Vagina (tissue), 2 donors: ENCODE measurements around the gene ISCA1. TPM values are rescaled to one million over a fixed set of nuclear protein-coding genes. Genes with fewer than 3 reads are reported as not detected.

Experiments
- DNase-seq, 2 donors: peaks; one replicate each; pipeline ENCODE4 v3.0.0-alpha.2; 2017; ENCODE audit errors: extremely low spot score in 2 of 2
- H3K27ac ChIP-seq: fragments of 200-600 bp; sonication (generic); one replicate; pipeline ENCODE4 v1.5.1; 2019
- H3K27me3 ChIP-seq: fragments of 200-600 bp; sonication (generic); one replicate; pipeline ENCODE4 v1.5.1; 2019
- H3K36me3 ChIP-seq, 2 donors: fragments of 200-600 bp; sonication (generic); one replicate each; pipeline ENCODE4 v1.5.1; 2017 to 2019
- H3K4me1 ChIP-seq: fragments of 200-600 bp; sonication (generic); one replicate; pipeline ENCODE4 v1.5.1; 2019
- H3K4me3 ChIP-seq, 2 donors: fragments of 200-600 bp; sonication (generic); 1 replicate in 1 of 2; 2 replicates in 1 of 2; pipeline ENCODE4 v1.5.1; 2016 to 2019
- H3K9me3 ChIP-seq: fragments of 200-600 bp; sonication (generic); one replicate; pipeline ENCODE4 v1.5.1; 2019
- POLR2A ChIP-seq, 2 donors: fragments of 450-650 bp; IDR thresholded peaks; one replicate each; pipeline ENCODE4 v1.6.1; 2017; ENCODE audit warnings: antibody characterized with exemption in 2 of 2, mild to moderate bottlenecking in 2 of 2, moderate library complexity in 2 of 2
- POLR2AphosphoS5 ChIP-seq, 2 donors: sonication (generic); formaldehyde crosslinking; IDR thresholded peaks; one replicate each; pipeline ENCODE4 v1.9.0; 2017; ENCODE audit warnings: antibody characterized with exemption in 2 of 2, mild to moderate bottlenecking in 2 of 2, low read depth in 1 of 2; ENCODE audit not compliant: insufficient read depth in 1 of 2
- intact Hi-C: fragments of 100-400 bp; cut with DNase I; formaldehyde crosslinking; loops from one replicate; pipeline ENCODE4 v1.15.1; 2023
- total RNA-seq: library from RNA; depleted of rRNA; stranded (reverse); fragments of >200 nt; gene quantifications from one replicate; pipeline ENCODE4 v1.2.3, GENCODE V29; 2016
- TF ChIP-seq, protein P1 (sequence below), 3 experiments: fragments of 450-650 bp in 2 of 3; fragments of 200-600 bp in 1 of 3; sonication (generic) in 1 of 3; IDR thresholded peaks; one replicate each; pipeline ENCODE4 v1.5.1; 2017 to 2019; ENCODE audit warnings: antibody characterized with exemption in 3 of 3, mild to moderate bottlenecking in 2 of 3, moderate library complexity in 2 of 3

ISCA1 gene
- total RNA-seq, 1 donor from 2014 or later, result 20.4 TPM

DNA sequence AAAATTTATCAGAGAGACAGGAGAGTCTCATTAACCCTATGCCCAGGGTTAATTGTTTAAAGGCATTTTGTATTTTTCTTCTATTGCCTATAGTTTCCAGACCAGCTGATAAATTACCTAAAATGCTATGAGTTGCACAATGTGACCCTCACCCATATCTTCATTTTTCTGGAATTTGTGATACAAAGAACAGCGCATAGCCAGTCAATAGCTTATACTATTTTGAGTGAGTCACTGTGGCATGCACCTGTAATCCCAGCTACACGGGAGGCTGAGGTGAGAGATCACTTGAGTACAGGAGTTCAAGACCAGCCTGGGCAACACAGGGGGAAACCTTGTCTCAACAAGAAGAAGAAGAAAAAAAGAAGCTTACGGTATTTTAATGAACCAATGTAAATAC, 25.7 kb downstream of the ISCA1 start:
- no peak for DNase-seq
- no peaks in the 10 kb centered on the region for H3K9me3 ChIP-seq
- intact Hi-C loops, result no loop called here
- H3K4me1 ChIP-seq, result no peaks in the 10 kb centered on the region
- TF ChIP-seq, protein P1, sequence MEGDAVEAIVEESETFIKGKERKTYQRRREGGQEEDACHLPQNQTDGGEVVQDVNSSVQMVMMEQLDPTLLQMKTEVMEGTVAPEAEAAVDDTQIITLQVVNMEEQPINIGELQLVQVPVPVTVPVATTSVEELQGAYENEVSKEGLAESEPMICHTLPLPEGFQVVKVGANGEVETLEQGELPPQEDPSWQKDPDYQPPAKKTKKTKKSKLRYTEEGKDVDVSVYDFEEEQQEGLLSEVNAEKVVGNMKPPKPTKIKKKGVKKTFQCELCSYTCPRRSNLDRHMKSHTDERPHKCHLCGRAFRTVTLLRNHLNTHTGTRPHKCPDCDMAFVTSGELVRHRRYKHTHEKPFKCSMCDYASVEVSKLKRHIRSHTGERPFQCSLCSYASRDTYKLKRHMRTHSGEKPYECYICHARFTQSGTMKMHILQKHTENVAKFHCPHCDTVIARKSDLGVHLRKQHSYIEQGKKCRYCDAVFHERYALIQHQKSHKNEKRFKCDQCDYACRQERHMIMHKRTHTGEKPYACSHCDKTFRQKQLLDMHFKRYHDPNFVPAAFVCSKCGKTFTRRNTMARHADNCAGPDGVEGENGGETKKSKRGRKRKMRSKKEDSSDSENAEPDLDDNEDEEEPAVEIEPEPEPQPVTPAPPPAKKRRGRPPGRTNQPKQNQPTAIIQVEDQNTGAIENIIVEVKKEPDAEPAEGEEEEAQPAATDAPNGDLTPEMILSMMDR (IDR thresholded peaks at IDR 0.05), result no peak
- TF ChIP-seq POLR2AphosphoS5 (IDR thresholded peaks at IDR 0.05; ENCODE audit: insufficient read depth in 1 of 2, low read depth in 1 of 2) (no peak), POLR2A (IDR thresholded peaks at IDR 0.05) (no peak)
- no peaks in the 10 kb centered on the region for H3K36me3 ChIP-seq
- H3K4me3 ChIP-seq, result no peak overlapping the region
- H3K27ac ChIP-seq, result no peak overlapping the region
- H3K27me3 ChIP-seq, result no peaks in the 10 kb centered on the region

DNA sequence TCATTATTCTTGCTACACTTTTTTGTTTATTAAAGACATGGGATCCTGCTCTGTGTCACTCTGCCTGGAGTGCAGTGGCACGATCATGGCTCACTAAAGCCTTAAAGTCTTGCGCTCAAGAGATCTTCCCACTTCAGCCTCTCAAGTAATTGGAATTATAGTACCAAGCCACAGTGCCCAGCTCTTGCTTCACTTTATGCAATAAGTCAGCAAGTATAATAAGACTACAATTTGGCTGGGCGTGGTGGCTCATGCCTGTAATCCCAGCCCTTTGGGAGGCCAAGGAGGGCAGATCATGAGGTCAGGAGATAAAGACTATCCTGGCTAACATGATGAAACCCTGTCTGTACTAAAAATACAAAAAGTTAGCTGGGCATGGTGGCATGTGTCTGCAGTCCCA, 28.8 kb downstream of the ISCA1 start:
- Histone ChIP-seq H3K36me3 (no peaks in the 10 kb centered on the region), H3K27me3 (no peaks in the 10 kb centered on the region), H3K4me3 (no peak overlapping the region), H3K4me1 (no peaks in the 10 kb centered on the region), H3K9me3 (no peaks in the 10 kb centered on the region), H3K27ac (no peak overlapping the region)
- no peak for DNase-seq
- TF ChIP-seq POLR2A (IDR thresholded peaks at IDR 0.05) (no peak), POLR2AphosphoS5 (IDR thresholded peaks at IDR 0.05; ENCODE audit: insufficient read depth in 1 of 2, low read depth in 1 of 2) (no peak)
- TF ChIP-seq, protein P1 (IDR thresholded peaks at IDR 0.05), result no peak
- intact Hi-C loops, result no loop called here

DNA sequence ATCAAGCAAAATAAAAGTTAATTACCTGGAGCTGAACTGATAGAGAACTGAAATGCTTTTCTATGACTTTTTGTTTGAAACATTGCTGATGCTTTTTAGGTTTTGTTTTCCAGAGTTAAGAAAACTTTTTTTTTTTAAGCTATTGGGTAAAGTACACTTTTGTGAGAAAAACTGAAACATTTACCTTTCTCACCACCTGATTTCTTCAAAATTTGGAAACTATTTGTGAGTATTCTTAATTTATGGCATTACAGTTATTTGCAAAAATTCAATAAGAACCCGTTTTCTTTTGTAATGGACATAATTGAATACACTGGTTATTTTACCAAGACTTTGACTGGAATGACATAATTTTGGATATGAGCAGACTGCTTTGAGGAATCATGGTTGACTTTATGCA, 29.5 kb downstream of the ISCA1 start:
- intact Hi-C loops, result no loop called here
- Histone ChIP-seq H3K4me1 (no peaks in the 10 kb centered on the region), H3K9me3 (no peaks in the 10 kb centered on the region)

DNA sequence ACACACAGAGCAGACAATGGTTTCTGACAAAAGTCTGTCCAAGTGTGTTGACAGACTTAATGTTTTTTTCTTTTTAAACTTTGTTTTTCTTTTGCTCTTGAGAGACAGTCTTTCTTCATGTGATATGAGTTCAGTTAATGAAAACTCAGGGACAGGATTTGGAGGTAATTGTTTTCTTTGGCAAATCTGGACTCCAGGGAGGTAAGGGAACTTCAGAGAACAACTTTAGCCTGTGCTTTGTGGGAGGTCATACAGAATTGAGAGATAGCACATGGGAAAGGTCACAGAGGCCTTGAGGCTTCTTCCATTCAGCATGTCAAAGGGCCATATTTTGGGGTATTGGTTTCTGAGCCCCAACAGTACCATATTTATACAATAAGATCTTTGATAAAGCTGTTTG, 32.2 kb downstream of the ISCA1 start:
- no peaks in the 10 kb centered on the region for H3K36me3 ChIP-seq
- H3K4me1 ChIP-seq, result no peaks in the 10 kb centered on the region
- no peak overlapping the region for H3K27ac ChIP-seq
- intact Hi-C loops, result no loop called here
- no peaks in the 10 kb centered on the region for H3K9me3 ChIP-seq
- TF ChIP-seq POLR2AphosphoS5 (IDR thresholded peaks at IDR 0.05; ENCODE audit: insufficient read depth in 1 of 2, low read depth in 1 of 2) (no peak), POLR2A (IDR thresholded peaks at IDR 0.05) (no peak)
- TF ChIP-seq, protein P1 (IDR thresholded peaks at IDR 0.05), result no peak
- no peaks in the 10 kb centered on the region for H3K27me3 ChIP-seq
- no peak overlapping the region for H3K4me3 ChIP-seq
- peak in 1 of 2 donors; percentile 6 for DNase-seq

More for the DNA sequence above, 29.5 kb downstream of the ISCA1 start:
- Histone ChIP-seq H3K36me3 (no peaks in the 10 kb centered on the region), H3K27me3 (no peaks in the 10 kb centered on the region), H3K27ac (no peak overlapping the region), H3K4me3 (no peak overlapping the region)
- no peak for TF ChIP-seq POLR2AphosphoS5 (IDR thresholded peaks at IDR 0.05; ENCODE audit: insufficient read depth in 1 of 2, low read depth in 1 of 2)
- TF ChIP-seq, protein P1 (IDR thresholded peaks at IDR 0.05), result no peak
- no peak for TF ChIP-seq POLR2A (IDR thresholded peaks at IDR 0.05)
- DNase-seq, result no peak

DNA sequence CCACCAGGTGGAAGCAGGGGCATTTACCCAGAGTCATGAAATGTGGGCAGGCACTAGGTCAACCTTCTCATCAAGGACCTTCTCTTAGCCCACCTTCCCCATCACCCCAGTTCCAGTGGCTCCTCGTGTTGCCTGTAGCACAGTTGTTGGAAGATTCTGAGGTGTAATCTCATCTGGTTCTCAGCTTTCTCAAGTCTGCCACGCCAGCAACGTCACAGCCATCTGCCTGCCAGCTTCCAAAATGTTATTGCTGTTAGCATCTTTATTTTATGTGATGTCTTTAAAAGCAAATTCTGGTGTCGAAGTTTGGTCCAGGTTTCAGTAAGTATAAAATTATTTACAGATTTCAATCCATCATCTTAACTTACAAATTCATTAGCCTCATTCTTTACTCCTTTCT, 33.6 kb downstream of the ISCA1 start:
- no peak for DNase-seq
- Histone ChIP-seq H3K9me3 (no peaks in the 10 kb centered on the region), H3K27ac (no peak overlapping the region), H3K4me1 (no peaks in the 10 kb centered on the region), H3K27me3 (no peaks in the 10 kb centered on the region), H3K36me3 (no peaks in the 10 kb centered on the region), H3K4me3 (no peak overlapping the region)
- TF ChIP-seq, protein P1 (IDR thresholded peaks at IDR 0.05), result no peak
- TF ChIP-seq POLR2AphosphoS5 (IDR thresholded peaks at IDR 0.05; ENCODE audit: insufficient read depth in 1 of 2, low read depth in 1 of 2) (no peak), POLR2A (IDR thresholded peaks at IDR 0.05) (no peak)
- intact Hi-C loops, result no loop called here
